Tibial artery (tissue), 4 donors: ENCODE results near the gene SIRPG.

ENCODE experiments used
- DNase-seq, 2 donors: peaks; one replicate each; pipeline ENCODE4 v3.0.0-alpha.2; 2019
- H3K27ac ChIP-seq, 2 donors: fragments of 200-600 bp; sonication (generic) in 1 of 2; 1 replicate in 1 of 2; 2 replicates in 1 of 2; pipeline ENCODE4 v1.5.1; 2018 to 2019; ENCODE audit warnings: mild to moderate bottlenecking in 1 of 2
- H3K27me3 ChIP-seq, 2 donors: fragments of 200-600 bp; sonication (generic) in 1 of 2; one replicate each; pipeline versions ENCODE4 v1.5.1 to v1.6.0; 2016 to 2019
- H3K36me3 ChIP-seq, 3 donors: fragments of 200-600 bp; sonication (generic) in 2 of 3; one replicate each; pipeline ENCODE4 v1.5.1; 2016 to 2019; ENCODE audit warnings: mild to moderate bottlenecking in 2 of 3
- H3K4me1 ChIP-seq, 4 donors: fragments of 200-600 bp; sonication (generic) in 2 of 4; 1 replicate in 3 of 4; 2 replicates in 1 of 4; pipeline ENCODE4 v1.5.1; 2016 to 2019
- H3K4me3 ChIP-seq, 2 donors: fragments of 200-600 bp; sonication (generic) in 1 of 2; 1 replicate in 1 of 2; 2 replicates in 1 of 2; pipeline ENCODE4 v1.5.1; 2018 to 2019; ENCODE audit warnings: mild to moderate bottlenecking in 2 of 2
- H3K9me3 ChIP-seq, 3 donors: fragments of 200-600 bp; sonication (generic) in 1 of 3; one replicate each; pipeline ENCODE4 v1.5.1; 2016 to 2019
- CTCF ChIP-seq, 2 experiments: fragments of 200-600 bp in 1 of 2; fragments of 450-650 bp in 1 of 2; IDR thresholded peaks; one replicate each; pipeline ENCODE4 v1.5.1; 2017 to 2019; ENCODE audit warnings: antibody characterized with exemption in 2 of 2, mild to moderate bottlenecking in 1 of 2, moderate library complexity in 1 of 2
- intact Hi-C: fragments of 100-400 bp; cut with DNase I; formaldehyde crosslinking; loops from one replicate; pipeline ENCODE4 v1.15.0; 2023; ENCODE audit warnings: low total_unique reads

SIRPG gene

GRCh38 chr20:1664911-1665310 is 7.3 kb upstream of the SIRPG start:
- no peaks in the 10 kb centered on the region for H3K9me3 ChIP-seq
- no peak overlapping the region for H3K27ac ChIP-seq
- no peaks in the 10 kb centered on the region for H3K4me1 ChIP-seq
- DNase-seq: no peak
- no peak overlapping the region for H3K4me3 ChIP-seq
- no peaks in the 10 kb centered on the region for H3K36me3 ChIP-seq
- no peaks in the 10 kb centered on the region for H3K27me3 ChIP-seq
- intact Hi-C loops: no loop called here
- TF ChIP-seq CTCF (IDR thresholded peaks at IDR 0.05): no peak

GRCh38 chr20:1663917-1664316 is 6.3 kb upstream of the SIRPG start:
- no peak for TF ChIP-seq CTCF (IDR thresholded peaks at IDR 0.05)
- intact Hi-C loops: no loop called here
- no peaks in the 10 kb centered on the region for H3K36me3 ChIP-seq
- H3K27ac ChIP-seq: no peak overlapping the region
- H3K27me3 ChIP-seq: no peaks in the 10 kb centered on the region
- DNase-seq: no peak
- no peaks in the 10 kb centered on the region for H3K9me3 ChIP-seq
- no peaks in the 10 kb centered on the region for H3K4me1 ChIP-seq
- no peak overlapping the region for H3K4me3 ChIP-seq

- Histone ChIP-seq H3K4me3 (no peak overlapping the region), H3K4me1 (no peaks in the 10 kb centered on the region), H3K9me3 (no peaks in the 10 kb centered on the region), H3K36me3 (no peaks in the 10 kb centered on the region), H3K27ac (no peak overlapping the region), H3K27me3 (no peaks in the 10 kb centered on the region)
- no peak for DNase-seq
- intact Hi-C loops: no loop called here
- no peak for TF ChIP-seq CTCF (IDR thresholded peaks at IDR 0.05)
These were observed 4.1 kb upstream of the SIRPG start for GRCh38 chr20:1661542-1662299.

- no peaks in the 10 kb centered on the region for H3K27me3 ChIP-seq
- no peak for DNase-seq
- H3K36me3 ChIP-seq: no peaks in the 10 kb centered on the region
- H3K27ac ChIP-seq: no peak overlapping the region
- intact Hi-C loops: no loop called here
- no peaks in the 10 kb centered on the region for H3K9me3 ChIP-seq
- H3K4me3 ChIP-seq: no peak overlapping the region
- TF ChIP-seq CTCF (IDR thresholded peaks at IDR 0.05): no peak
- H3K4me1 ChIP-seq: no peaks in the 10 kb centered on the region
These were observed 2.7 kb upstream of the SIRPG start for GRCh38 chr20:1660246-1660645.

- H3K27me3 ChIP-seq: no peaks in the 10 kb centered on the region
- intact Hi-C loops: no loop called here
- DNase-seq: no peak
- TF ChIP-seq CTCF (IDR thresholded peaks at IDR 0.05): no peak
- no peaks in the 10 kb centered on the region for H3K9me3 ChIP-seq
- no peak overlapping the region for H3K27ac ChIP-seq
- no peaks in the 10 kb centered on the region for H3K36me3 ChIP-seq
- no peaks in the 10 kb centered on the region for H3K4me1 ChIP-seq
- no peak overlapping the region for H3K4me3 ChIP-seq
These were observed 735 bp downstream of the SIRPG start for GRCh38 chr20:1656844-1657243.

GRCh38 chr20:1654996-1655395 is 2.6 kb downstream of the SIRPG start:
- Histone ChIP-seq H3K27me3 (no peaks in the 10 kb centered on the region), H3K36me3 (no peaks in the 10 kb centered on the region), H3K4me3 (no peak overlapping the region), H3K9me3 (no peaks in the 10 kb centered on the region), H3K27ac (no peak overlapping the region), H3K4me1 (no peaks in the 10 kb centered on the region)
- no peak for TF ChIP-seq CTCF (IDR thresholded peaks at IDR 0.05)
- no peak for DNase-seq
- intact Hi-C loops: no loop called here
